Measurements from ENCODE around the gene SULT1C2. TPM values are rescaled to one million over a fixed set of nuclear protein-coding genes. Genes with fewer than 3 reads are reported as not detected.

Gene SULT1C2
- total RNA-seq, 1 experiment from 2014 or later = 1.6 TPM

DNA sequence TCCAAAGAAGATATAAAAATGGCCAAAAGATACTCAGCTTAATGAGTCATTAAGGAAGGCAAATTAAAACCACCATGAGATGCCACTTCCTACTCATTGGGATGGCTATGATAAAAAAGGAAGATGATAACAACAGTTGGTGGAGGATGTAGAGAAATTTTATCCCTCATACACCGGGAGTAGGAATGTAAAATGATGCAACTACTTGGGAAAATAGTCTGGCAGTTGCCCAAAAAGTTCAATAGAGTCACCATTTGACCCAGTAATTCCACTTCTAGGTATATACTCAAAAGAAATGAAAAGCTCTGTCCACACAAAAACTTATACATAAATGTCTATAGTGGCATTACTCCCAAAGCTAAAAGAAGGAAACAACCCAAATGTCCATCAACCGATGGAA is 10.1 kb upstream of the SULT1C2 start:
- Histone ChIP-seq H3K9me3 (ENCODE audit: control insufficient read depth, low read depth, low read length) (no peaks in the 10 kb centered on the region), H4K91ac (ENCODE audit: insufficient read length, low read depth, low read length) (no peak overlapping the region), H3K79me2 (ENCODE audit: insufficient read depth, low read length) (no peaks in the 10 kb centered on the region), H2BK12ac (ENCODE audit: insufficient read length, low read depth, low read length) (no peak overlapping the region), H3K14ac (ENCODE audit: insufficient read depth, low read length) (no peak overlapping the region), H2AFZ (ENCODE audit: low read length) (no peak overlapping the region), H3T11ph (ENCODE audit: low read length) (no peak overlapping the region), H3K27me3 (ENCODE audit: insufficient read depth, low read length) (no peaks in the 10 kb centered on the region), H3K56ac (ENCODE audit: insufficient read length, low read depth, low read length) (no peak overlapping the region), H3K79me1 (ENCODE audit: insufficient read depth, low read depth, low read length, poor library complexity, severe bottlenecking) (no peaks in the 10 kb centered on the region), H2BK120ac (ENCODE audit: low read depth, low read length, poor library complexity, severe bottlenecking) (no peak overlapping the region), H2BK15ac (ENCODE audit: low read depth, low read length) (no peak overlapping the region), H3K4ac (ENCODE audit: low read depth, low read length) (no peak overlapping the region), H2BK5ac (ENCODE audit: insufficient read length, low read length) (no peak overlapping the region), H4K20me1 (ENCODE audit: control insufficient read depth, insufficient read depth, insufficient read length) (no peaks in the 10 kb centered on the region), H2BK20ac (ENCODE audit: low read depth, low read length, poor library complexity, severe bottlenecking) (no peak overlapping the region), H2AK5ac (ENCODE audit: insufficient read length, low read length) (no peak overlapping the region), H3K27ac (ENCODE audit: insufficient read length, low read depth, low read length) (no peak overlapping the region), H3K23me2 (ENCODE audit: insufficient read length, low read depth, low read length, poor library complexity, severe bottlenecking) (no peaks in the 10 kb centered on the region), H3K18ac (ENCODE audit: insufficient read length, low read depth, low read length) (no peak overlapping the region), H3K4me1 (ENCODE audit: insufficient read depth, low read length) (no peaks in the 10 kb centered on the region; the same call in 1 of the 2 replicates), H3K9ac (ENCODE audit: extremely low read depth, insufficient read length, low read length) (no peak overlapping the region), H3K4me2 (ENCODE audit: insufficient read depth, insufficient read length, low read length) (no peak overlapping the region), H4K8ac (replicated peaks; ENCODE audit: insufficient read length, low read depth, low read length) (no peak overlapping the region), H3K23ac (ENCODE audit: insufficient read length, low read depth, low read length) (no peak overlapping the region), H4K5ac (ENCODE audit: insufficient read length, low read depth, low read length) (no peak overlapping the region)
- no peak overlapping the region for H3K27ac Mint-ChIP-seq
- TF ChIP-seq, protein P1, sequence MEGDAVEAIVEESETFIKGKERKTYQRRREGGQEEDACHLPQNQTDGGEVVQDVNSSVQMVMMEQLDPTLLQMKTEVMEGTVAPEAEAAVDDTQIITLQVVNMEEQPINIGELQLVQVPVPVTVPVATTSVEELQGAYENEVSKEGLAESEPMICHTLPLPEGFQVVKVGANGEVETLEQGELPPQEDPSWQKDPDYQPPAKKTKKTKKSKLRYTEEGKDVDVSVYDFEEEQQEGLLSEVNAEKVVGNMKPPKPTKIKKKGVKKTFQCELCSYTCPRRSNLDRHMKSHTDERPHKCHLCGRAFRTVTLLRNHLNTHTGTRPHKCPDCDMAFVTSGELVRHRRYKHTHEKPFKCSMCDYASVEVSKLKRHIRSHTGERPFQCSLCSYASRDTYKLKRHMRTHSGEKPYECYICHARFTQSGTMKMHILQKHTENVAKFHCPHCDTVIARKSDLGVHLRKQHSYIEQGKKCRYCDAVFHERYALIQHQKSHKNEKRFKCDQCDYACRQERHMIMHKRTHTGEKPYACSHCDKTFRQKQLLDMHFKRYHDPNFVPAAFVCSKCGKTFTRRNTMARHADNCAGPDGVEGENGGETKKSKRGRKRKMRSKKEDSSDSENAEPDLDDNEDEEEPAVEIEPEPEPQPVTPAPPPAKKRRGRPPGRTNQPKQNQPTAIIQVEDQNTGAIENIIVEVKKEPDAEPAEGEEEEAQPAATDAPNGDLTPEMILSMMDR (conservative IDR thresholded peaks at IDR 0.05) = no peak
- H3K36me3 Mint-ChIP-seq (ENCODE audit: insufficient read depth in 1 of 3, low read depth in 3 of 3) = no peaks in the 10 kb centered on the region
- H3K4me1 Mint-ChIP-seq = no peaks in the 10 kb centered on the region
- WGBS (ENCODE audit: extremely low coverage, insufficient read length, low lambda C conversion rate) = no CpG with 5 or more reads among the region's 2 CpGs
- H3K9me3 Mint-ChIP-seq = peaks cover 0 to 2% of the 10 kb centered on the region in 2 experiments; a peak in 2 of 5 replicates
- DNase-seq = no peak
- H3K4me3 Mint-ChIP-seq = no peak overlapping the region
- no peaks in the 10 kb centered on the region; the same call in 1 of the 2 replicates for H3K27me3 Mint-ChIP-seq (ENCODE audit: low read depth)

All from H9 (cell line).